ENCODE data around the gene ANKS1A.
"Not testable (repeated sequence)": the region's sequence is repeated elsewhere in the genome, so short reads cannot be mapped to it uniquely, and the experiment has no call there.

ANKS1A gene

GRCh38 chr6:34984416-34984815 lies 95.4 kb downstream of the ANKS1A start:
- intact Hi-C loops (cut with DNase I), result loop anchor here (10.0 kb wide), 1 partner anchor 260 kb away; no protein-coding TSS in a partner anchor
- DNase-seq, result no peak

DNA sequence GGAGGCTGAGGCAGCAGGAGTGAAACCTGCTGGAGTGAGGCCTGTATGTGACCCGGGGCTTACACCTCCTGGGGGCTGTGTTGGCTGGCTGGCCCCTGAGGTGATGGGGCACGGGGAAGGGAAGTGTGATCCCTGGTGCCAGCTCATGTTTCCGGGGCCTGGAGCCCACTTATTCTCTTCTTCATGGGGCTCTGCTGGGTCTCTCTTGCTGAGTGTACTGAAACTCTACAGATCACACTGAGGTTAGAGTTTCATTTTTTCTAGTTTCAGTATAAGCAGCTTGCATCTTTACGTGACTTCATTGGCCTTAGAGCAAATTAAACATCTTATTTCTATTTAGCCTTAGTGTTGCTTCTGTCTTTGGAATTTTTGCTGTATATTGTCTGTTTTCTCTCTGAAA lies 96.2 kb downstream of the ANKS1A start:
- DNase-seq, result no peak
- intact Hi-C loops (cut with DNase I), result loop anchor here (10.0 kb wide), 1 partner anchor 260 kb away; no protein-coding TSS in a partner anchor

DNA sequence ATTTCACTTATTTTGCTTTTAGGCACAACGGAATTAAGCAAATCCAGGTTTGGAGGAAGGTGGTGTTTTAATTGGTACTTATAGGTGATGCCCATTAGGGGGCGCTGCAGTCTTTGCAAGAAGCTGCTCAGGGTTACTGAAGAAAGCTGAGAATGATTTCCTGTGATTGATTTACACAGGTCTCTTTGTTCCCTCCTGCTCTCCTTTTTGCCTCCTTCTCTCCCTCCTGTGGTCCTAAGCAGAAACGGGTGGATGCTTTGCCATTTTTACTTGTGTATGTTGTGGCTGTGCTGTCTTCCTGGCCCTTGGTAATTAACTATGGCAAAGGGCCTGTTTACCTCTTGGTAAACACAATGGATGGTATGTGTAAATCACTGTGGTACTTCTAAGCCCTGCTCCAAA lies 97.8 kb downstream of the ANKS1A start:
- intact Hi-C loops (cut with DNase I), result loop anchor here (1.0 to 10.0 kb wide), 3 partner anchors 62 to 258 kb away; no protein-coding TSS in a partner anchor
- DNase-seq, result peak in 8 of 10 donors; percentile 21 to 95 (median 72)

GRCh38 chr6:34987506-34987905 lies 98.5 kb downstream of the ANKS1A start:
- intact Hi-C loops (cut with DNase I), result loop anchor here (2.0 to 10.0 kb wide), 2 partner anchors 61 to 257 kb away; no protein-coding TSS in a partner anchor
- DNase-seq, result no peak

DNA sequence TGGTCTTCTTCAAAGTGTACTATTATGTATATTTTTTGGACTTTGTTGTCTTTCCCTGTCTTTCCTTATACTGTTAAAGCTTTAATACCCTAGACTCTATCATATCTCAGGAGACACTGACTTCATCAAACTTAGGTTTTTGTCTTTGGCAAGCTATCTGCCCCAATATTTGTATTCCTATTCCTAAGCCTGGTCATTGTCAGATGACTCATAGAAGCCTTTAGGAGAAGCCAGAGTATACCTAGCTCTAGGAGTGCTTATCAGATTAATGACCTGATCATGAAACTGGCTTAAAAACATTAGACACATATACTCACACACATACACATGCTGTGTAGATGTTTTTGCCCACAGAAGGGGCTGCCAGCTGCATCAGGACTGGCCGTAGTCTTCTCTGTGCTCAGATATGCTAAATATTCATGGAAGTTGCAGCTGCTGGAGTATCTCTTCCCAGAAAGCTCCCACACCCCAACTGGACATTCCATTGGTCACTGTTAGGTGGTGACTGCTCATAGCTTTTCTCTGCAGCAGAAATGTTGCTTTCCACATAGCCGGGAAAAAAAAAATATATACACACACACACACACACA lies 102.0 kb downstream of the ANKS1A start:
- intact Hi-C loops (cut with DNase I), result no loop called here
- DNase-seq, result no peak

DNA sequence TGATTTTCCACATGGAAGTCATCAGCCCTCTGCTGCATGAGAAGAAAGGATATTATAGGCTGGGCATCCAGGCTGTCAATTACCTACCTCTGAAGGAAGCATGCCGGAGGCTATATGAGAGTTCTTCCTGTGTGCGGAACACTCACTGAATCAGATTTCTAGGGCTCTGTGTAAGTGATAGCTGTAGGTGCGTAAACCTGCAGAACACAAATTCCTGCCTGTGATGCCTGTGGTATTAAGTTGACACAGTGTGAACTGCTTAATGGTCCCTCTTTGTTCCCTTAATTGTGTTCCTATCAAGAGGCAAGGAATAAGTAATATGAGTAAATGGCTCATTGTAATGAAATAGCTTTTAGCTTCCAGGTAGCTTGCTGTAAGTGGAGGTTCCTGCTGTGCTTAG lies 103.3 kb downstream of the ANKS1A start:
- no peak for DNase-seq
- intact Hi-C loops (cut with DNase I), result no loop called here

- intact Hi-C loops (cut with DNase I), result no loop called here
- no peak for DNase-seq
Observed at GRCh38 chr6:34993213-34993612, 104.2 kb downstream of the ANKS1A start.

DNA sequence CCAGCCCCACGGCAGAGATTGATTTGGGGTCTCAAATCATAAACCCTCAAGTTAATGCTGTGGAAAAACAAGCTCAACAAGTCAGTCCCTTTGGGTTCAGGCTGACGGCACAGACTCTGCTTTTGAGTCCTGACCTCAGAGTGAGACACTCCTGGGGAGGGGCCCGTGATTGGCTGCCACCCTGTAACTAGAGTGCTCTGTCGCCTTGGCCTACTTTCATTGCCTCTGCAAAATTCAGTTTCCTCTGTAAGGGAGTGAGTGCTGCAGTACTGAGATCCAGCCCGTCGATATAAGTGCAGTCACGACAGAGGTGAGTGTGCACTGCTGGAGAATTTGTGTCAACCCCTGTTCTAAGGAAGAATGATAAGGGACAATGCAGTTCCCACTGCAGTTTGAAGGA lies 105.6 kb downstream of the ANKS1A start:
- intact Hi-C loops (cut with DNase I), result no loop called here
- DNase-seq, result no peak

- DNase-seq; intact Hi-C loops (cut with DNase I): not testable (repeated sequence)
Observed at GRCh38 chr6:34998417-34998816, 109.4 kb downstream of the ANKS1A start.

GRCh38 chr6:34999153-34999552 lies 110.1 kb downstream of the ANKS1A start:
- DNase-seq; intact Hi-C loops (cut with DNase I): not testable (repeated sequence)

- intact Hi-C loops (cut with DNase I); DNase-seq: not testable (repeated sequence)
Observed at GRCh38 chr6:34999962-35000361, 110.9 kb downstream of the ANKS1A start.

GRCh38 chr6:35001349-35001748 lies 112.3 kb downstream of the ANKS1A start:
- DNase-seq; intact Hi-C loops (cut with DNase I): not testable (repeated sequence)

- intact Hi-C loops (cut with DNase I); DNase-seq: not testable (repeated sequence)
Observed at GRCh38 chr6:35003886-35004530, 115.0 kb downstream of the ANKS1A start.

DNA sequence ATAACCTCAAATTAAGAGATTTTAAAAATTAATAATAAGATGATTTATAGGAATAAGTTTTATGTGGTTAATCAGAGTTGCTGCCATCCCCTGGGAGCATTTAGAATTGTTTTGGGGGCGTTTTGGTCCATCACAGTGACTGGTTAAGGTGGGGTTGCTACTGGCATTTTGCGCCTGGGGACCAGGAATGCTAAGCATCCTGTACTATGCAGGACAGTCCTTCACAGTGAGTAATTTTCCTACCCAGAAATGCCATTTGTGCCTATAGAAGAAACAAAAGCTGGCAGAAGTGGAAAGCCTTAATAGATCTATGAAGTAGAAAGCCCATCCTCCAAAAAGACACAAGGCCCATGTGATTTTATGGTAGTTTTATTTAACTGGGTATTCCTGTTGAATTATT lies 118.0 kb downstream of the ANKS1A start:
- no peak for DNase-seq
- intact Hi-C loops (cut with DNase I), result no loop called here

DNA sequence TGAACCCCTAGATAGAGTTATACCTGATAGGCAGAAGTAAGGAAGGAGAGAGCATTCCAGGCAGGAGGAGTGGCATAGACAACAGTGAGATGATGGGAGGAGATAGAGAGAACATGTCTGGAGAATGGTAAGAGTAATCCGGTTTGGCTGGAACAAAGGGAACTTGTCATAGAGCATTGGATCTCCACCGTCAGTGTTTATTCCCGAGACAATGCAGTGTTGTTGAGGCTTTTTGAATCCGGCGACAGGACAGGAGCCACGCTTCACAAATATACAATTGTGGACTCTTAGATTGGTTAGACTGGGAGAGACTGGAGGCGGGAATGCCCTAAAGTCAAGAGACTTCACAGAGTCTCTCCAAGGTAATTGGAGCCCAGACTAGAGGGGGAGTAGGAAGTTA lies 119.8 kb downstream of the ANKS1A start:
- intact Hi-C loops (cut with DNase I), result no loop called here
- peak in 6 of 10 donors; percentile 20 to 90 (median 52) for DNase-seq

GRCh38 chr6:35011096-35012041 lies 122.3 kb downstream of the ANKS1A start:
- intact Hi-C loops (cut with DNase I), result loop anchor here (5.0 kb wide), 1 partner anchor 41 kb away; no protein-coding TSS in a partner anchor
- no peak for DNase-seq

- no peak for DNase-seq
- intact Hi-C loops (cut with DNase I), result loop anchor here (5.0 kb wide), 1 partner anchor 39 kb away; no protein-coding TSS in a partner anchor
Observed at GRCh38 chr6:35013701-35014100, 124.6 kb downstream of the ANKS1A start.

GRCh38 chr6:35014341-35014740 lies 125.3 kb downstream of the ANKS1A start:
- DNase-seq, result peak; percentile 42 to 96 (median 70)
- intact Hi-C loops (cut with DNase I), result loop anchor here (5.0 kb wide), 1 partner anchor 38 kb away; no protein-coding TSS in a partner anchor

GRCh38 chr6:35014786-35015185 lies 125.7 kb downstream of the ANKS1A start:
- intact Hi-C loops (cut with DNase I), result loop anchor here (5.0 kb wide), 1 partner anchor 38 kb away; no protein-coding TSS in a partner anchor
- no peak for DNase-seq

- intact Hi-C loops (cut with DNase I), result no loop called here
- DNase-seq, result no peak
Observed at GRCh38 chr6:35015476-35015875, 126.4 kb downstream of the ANKS1A start.

- intact Hi-C loops (cut with DNase I), result no loop called here
- DNase-seq, result no peak
Observed at GRCh38 chr6:35015996-35016395, 126.9 kb downstream of the ANKS1A start.
